HG03378 (cell line): Measurements from ENCODE around the gene ATP2C2.

Experiments used
- ATAC-seq: cut with Tn5 transposase; IDR thresholded peaks from one replicate; pipeline ENCODE4 v1.9.1; 2021; ENCODE audit warnings: mild to moderate bottlenecking, moderate library complexity; ENCODE audit not compliant: unreplicated experiment

The ATP2C2 gene

GRCh38 chr16:84361546-84361945, 6.8 kb upstream of the ATP2C2 start:
- no peak for ATAC-seq

GRCh38 chr16:84362471-84362941, 5.8 kb upstream of the ATP2C2 start:
- ATAC-seq: no peak

- ATAC-seq: no peak
Measured at GRCh38 chr16:84366208-84366607, 2.1 kb upstream of the ATP2C2 start.

- ATAC-seq: no peak
Measured at GRCh38 chr16:84367297-84367680, 1.0 kb upstream of the ATP2C2 start.

GRCh38 chr16:84367750-84368307, 509 bp upstream of the ATP2C2 start:
- ATAC-seq: no peak

GRCh38 chr16:84369105-84369504, 767 bp downstream of the ATP2C2 start:
- no peak for ATAC-seq

GRCh38 chr16:84369938-84370627, 1.7 kb downstream of the ATP2C2 start:
- ATAC-seq: no peak

GRCh38 chr16:84370723-84371552, 2.6 kb downstream of the ATP2C2 start:
- no peak for ATAC-seq

- no peak for ATAC-seq
Measured at GRCh38 chr16:84371553-84371865, 3.2 kb downstream of the ATP2C2 start.

- no peak for ATAC-seq
Measured at GRCh38 chr16:84373907-84374489, 5.7 kb downstream of the ATP2C2 start.

- ATAC-seq: no peak
Measured at GRCh38 chr16:84378099-84378498, 9.8 kb downstream of the ATP2C2 start.

- ATAC-seq: no peak
Measured at GRCh38 chr16:84378567-84378966, 10.2 kb downstream of the ATP2C2 start.

- no peak for ATAC-seq
Measured at GRCh38 chr16:84379008-84379708, 10.8 kb downstream of the ATP2C2 start.

- no peak for ATAC-seq
Measured at GRCh38 chr16:84379709-84380362, 11.5 kb downstream of the ATP2C2 start.

- ATAC-seq: no peak
Measured at GRCh38 chr16:84380405-84380804, 12.1 kb downstream of the ATP2C2 start.

GRCh38 chr16:84382396-84382795, 14.1 kb downstream of the ATP2C2 start:
- ATAC-seq: no peak

- no peak for ATAC-seq
Measured at GRCh38 chr16:84383106-84383505, 14.8 kb downstream of the ATP2C2 start.

GRCh38 chr16:84386047-84386446, 17.7 kb downstream of the ATP2C2 start:
- no peak for ATAC-seq

GRCh38 chr16:84387021-84387420, 18.7 kb downstream of the ATP2C2 start:
- ATAC-seq: no peak

GRCh38 chr16:84390131-84390785, 21.9 kb downstream of the ATP2C2 start:
- no peak for ATAC-seq
